Measurements from ENCODE around the gene ITGAX.
"Not testable (repeated sequence)": the region's sequence is repeated elsewhere in the genome, so short reads cannot be mapped to it uniquely, and the experiment has no call there.

Gene ITGAX

DNA sequence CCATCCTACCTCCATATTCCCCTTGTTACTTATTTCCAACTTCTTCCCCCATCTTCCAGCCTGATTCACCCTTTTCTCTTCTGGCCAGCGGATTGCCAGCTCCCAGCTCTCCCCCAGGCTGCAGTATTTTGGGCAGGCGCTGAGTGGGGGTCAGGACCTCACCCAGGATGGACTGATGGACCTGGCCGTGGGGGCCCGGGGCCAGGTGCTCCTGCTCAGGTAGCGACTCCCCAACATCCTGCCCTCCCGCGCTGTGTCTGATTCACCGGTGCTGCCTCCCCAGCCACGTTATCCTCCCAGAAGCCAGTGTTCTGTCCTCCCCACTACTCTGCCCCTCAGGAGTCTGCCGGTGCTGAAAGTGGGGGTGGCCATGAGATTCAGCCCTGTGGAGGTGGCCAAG lies 57.8 kb downstream of the ITGAX start:
- DNase-seq: no peak

DNA sequence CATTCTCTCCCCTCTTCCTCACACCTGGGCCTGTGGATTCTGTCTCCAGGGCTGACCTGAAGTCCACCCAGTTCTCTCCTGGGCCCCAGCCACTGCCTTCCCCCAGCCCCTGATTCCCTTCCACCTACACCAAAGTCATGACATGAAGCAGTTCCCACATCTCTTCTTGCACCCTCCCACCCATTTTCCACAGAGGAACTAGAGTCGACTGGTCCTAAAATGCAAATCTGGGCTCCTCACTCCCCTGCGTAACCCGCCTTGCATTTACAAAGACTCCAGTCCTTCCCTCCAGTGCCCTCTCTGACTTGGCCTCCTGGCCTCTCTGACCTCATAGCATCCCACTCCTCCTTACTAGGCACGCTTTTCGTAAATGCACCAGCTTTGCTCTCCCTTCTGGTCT lies 58.4 kb downstream of the ITGAX start:
- no peak for DNase-seq

DNA sequence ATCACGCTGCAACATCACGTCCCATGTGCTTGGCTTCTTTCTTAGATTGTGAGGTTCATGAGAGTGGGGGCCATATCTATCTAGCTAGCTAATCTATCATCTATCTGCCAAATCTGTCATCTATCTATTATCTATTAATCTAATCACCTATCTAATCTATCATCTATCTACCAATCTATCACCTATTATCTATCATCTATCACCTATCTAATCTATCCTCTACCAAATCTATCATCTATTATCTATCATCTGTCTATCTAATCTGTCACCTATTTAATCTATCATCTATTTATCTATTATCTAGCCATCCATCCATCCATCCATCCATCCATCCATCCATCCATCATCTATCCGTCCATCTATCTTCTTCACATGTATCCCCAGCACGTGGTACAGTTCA lies 59.0 kb downstream of the ITGAX start:
- no peak for DNase-seq

DNA sequence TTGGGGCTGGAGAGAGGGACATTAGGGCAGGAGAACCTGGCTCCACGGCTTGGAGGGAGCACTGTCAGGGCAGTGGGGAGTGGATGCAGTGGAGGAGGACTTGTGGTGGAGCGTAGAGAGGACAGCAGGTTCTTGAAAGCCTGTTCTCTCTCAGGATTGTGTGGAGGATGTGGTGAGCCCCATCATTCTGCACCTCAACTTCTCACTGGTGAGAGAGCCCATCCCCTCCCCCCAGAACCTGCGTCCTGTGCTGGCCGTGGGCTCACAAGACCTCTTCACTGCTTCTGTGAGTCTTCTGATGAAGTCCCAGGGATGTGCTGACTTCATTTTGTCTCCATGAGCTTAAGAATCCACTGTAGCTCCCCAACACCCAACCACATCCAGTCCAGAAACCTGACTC lies 59.7 kb downstream of the ITGAX start:
- no peak for DNase-seq

DNA sequence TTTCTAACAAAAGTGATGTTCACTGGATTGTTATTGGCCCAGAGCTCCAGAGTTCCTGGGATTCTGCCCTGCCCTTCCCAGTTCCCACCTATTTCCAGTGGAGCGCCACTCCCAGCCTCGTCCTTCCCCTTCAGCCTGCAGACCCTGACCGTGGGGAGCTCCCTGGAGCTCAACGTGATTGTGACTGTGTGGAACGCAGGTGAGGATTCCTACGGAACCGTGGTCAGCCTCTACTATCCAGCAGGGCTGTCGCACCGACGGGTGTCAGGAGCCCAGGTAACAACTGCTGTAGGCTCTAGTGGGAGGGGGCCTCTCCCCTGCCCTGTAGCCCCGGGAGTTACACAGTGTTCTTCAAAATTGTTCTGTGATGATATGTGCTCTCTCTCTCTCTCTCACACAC lies 61.4 kb downstream of the ITGAX start:
- no peak for DNase-seq

DNA sequence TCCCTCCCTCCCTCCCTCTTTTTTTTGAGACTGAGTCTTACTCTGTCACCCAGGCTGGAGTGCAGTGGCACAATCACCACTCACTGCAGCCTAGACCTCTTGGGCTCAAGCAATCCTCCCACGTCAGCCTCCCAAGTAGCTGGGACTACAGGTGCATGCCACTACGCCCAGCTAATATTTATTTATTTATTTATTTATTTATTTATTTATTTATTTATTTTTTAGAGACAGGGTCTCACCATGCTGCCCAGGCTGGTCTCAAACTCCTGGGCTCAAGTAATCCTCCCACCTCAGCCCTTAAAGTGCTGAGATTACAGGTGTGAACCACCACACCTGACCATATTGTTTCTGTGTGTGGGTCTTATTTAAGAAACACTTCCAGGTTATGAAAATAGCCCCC lies 62.1 kb downstream of the ITGAX start:
- not testable (repeated sequence) for DNase-seq

DNA sequence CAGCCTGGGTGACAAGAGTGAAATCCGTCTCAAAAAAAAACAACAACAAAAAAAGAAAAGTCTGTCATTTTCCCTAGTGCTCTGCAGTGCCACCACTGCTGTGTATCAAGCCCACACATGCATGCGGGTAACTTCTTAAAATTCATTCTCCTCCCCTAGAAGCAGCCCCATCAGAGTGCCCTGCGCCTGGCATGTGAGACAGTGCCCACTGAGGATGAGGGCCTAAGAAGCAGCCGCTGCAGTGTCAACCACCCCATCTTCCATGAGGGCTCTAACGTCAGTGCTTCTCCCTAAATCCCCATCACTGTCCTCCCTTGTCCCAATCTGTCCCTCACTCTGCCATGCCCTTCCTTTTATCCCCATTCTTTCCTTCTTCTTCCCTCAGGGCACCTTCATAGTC lies 62.9 kb downstream of the ITGAX start:
- DNase-seq: no peak

DNA sequence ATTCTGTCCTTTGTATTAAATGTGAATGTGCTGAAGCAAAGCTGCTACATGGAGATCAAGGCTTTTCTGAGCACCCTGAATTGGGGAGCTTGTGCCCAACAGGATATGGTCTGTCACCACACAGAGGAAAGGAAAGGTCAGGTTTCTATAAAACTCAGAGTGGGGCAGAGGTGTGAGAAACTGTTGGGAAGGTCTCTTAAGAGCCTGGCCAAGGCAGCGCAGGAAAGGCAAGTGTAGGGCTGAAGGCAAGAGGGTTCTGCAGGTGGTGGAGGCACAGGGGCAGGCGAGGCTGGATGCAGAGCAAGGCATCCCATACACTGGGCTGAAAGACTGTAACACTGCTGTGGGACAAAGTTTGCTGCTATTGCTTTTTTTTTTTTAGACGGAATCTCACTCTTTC lies 65.1 kb downstream of the ITGAX start:
- no peak for DNase-seq

DNA sequence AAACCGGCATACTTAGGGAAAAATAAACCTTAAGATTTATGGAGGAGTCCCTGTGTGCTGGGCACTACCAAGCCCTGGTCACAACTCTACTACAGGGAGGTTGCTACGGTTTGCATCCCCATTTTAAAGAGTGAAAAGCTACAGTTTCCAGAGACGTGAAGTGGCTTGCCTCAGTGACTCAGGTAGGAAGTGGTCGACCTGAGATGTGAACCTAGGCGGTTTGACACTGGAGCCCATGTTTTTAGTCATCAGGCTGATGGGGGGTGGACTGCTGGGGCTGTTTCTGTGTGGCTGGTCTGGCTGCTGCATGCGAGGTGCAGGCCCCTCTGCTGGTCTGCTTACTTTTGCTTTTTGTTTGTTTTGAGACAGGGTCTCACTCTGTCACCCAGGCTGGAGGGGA lies 66.6 kb downstream of the ITGAX start:
- DNase-seq: no peak

DNA sequence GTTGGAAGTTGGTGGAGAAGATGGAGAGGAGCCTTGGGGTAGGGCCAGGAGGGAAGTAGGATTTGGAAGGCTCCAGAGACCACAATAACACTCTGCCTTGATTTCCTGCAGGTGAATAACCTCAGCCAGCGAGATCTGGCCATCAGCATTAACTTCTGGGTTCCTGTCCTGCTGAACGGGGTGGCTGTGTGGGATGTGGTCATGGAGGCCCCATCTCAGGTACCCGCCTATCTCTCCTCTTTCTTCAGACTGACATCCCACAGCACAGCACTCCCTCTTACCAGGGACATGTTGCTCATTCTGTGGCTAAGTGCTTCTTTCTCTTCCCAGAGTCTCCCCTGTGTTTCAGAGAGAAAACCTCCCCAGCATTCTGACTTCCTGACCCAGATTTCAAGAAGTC lies 68.3 kb downstream of the ITGAX start:
- DNase-seq: no peak

DNA sequence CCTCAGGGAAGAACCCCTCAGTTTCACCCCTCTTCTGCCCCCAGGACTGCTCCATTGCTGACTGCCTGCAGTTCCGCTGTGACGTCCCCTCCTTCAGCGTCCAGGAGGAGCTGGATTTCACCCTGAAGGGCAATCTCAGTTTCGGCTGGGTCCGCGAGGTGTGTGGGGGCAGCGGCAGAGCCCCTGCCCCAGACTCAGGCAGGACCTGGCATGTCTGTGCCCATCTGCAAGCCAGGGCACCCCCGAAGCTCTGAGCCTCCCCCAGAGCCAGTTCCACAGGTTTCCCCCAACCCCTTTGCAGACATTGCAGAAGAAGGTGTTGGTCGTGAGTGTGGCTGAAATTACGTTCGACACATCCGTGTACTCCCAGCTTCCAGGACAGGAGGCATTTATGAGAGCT lies 68.8 kb downstream of the ITGAX start:
- no peak for DNase-seq

DNA sequence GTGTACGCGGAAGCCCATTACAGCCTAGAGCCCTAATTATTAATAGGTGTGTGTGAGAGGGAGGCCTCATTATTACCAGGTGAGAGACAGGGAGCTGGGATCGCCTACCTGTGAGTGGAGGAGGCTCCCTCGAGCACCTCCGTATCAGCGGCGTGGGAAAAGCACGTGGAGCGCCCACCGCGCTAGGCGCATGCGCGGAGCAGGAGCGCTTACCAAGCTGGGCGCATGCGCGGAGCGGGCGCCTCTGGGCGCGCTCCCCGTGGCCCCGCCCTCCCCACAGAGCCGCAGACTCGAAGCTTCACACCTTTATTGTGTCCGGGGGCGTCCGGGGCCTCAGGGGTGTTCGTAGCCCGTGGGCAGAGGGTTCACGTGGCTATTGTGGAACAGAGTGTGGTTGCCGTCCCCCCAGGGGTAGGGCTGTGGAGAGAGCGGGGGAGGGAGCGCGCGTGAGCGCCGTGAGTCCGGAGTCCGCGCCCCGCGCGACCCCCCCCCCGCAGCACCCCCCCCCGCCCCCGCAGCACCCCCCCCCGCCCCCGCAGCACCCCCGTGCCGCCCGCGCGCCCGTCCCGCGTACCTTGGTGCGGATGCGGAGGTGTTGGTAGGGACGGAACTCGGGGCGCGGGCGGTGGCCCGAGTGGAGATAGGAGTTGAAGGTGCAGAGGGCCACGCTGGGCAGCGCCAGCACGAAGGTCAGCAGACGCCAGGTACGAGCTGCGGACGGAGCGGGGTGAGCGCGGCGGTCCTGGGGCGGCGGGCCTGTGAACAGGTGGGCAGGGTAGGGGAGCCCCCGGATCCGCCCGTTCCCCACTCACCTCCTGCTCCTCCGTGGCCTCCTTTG lies 72.7 kb downstream of the ITGAX start:
- DNase-seq: no peak

DNA sequence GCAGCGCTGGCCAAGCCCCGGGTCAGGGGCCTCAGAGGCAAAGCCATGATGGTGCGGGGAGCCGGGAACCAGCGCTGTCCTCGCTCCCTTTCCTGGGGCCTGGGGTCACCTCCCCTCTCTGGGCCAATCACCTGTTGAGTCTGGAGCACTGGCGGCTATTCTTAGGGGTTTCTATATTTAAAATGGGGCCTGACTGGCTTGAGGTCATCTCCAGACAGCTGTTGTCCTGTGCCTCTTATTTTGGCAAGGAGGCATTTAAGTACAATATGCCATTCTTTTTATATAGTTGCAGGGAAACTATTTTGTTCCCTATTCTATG lies 73.3 kb downstream of the ITGAX start, which contains the start of gene COX6A2:
Gene COX6A2, minus strand, starts transcription at position 82 of the 319 bp plus-strand sequence. Its CDS starts 35 bp downstream, at position 47.
- no peak for DNase-seq

DNA sequence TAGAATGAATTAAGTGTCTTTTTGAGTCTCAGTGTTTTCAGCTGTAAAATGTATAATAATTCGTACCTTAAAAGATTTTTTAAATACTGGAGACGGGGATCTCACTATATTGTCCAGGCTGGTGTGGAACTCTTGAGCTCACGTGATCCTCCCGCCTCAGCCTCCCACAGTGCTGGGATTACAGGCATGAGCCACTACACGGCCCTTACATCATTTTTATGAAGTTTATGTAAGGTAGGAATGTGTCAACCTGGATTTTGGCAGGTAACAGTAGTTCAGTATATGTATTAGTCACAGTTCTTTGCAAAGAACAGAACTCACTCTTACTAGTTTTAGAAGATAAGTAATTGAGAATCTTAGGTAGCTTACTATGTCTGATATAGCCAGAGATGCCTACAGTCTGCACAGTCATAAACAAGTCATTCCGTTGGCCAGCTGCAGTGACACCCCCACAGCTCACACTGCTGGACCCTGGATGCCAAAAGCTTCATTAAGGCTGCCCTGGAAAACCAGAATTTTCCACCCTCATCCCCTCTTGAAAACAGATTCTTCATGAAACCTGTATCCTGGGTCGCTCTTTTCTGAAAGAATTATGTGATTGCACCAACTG lies 73.8 kb downstream of the ITGAX start:
- DNase-seq: no peak

DNA sequence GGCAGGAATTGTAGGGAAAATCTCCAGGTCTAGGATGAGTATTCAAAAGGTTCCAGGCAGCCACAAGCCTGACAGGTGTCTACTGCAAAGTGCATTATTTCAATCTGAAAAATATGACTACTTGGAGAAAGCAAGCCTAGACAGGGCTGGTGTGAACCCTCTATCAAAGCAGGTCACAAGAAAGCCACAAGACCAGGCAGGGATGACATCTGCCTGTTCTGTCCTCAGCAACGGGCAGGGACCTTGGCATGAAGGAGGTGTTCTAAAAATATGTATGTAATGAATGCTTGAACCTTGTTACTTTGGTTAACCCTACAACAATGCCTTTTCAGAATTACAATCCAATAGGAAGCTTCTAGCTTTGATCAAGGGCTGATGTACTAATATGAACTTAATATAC lies 74.3 kb downstream of the ITGAX start:
- DNase-seq: no peak

DNA sequence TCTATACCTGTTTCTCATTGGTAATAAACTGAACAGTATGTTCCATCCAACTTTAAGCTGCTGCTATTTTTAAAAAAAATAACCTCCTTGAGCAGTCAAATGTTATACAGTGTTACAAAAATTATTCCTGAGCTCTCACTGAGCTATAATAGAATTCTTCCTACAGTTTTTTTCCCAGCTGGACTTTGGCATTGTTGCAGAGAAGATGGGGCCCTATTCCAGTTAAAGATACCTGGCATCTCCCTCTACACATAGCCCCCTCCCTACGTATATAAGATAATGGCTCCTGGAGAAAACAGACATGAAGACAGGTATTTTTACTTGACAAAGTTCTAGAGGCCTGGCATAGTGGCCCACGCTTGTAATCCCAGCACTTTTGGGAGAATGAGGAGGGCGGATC lies 74.8 kb downstream of the ITGAX start:
- no peak for DNase-seq

DNA sequence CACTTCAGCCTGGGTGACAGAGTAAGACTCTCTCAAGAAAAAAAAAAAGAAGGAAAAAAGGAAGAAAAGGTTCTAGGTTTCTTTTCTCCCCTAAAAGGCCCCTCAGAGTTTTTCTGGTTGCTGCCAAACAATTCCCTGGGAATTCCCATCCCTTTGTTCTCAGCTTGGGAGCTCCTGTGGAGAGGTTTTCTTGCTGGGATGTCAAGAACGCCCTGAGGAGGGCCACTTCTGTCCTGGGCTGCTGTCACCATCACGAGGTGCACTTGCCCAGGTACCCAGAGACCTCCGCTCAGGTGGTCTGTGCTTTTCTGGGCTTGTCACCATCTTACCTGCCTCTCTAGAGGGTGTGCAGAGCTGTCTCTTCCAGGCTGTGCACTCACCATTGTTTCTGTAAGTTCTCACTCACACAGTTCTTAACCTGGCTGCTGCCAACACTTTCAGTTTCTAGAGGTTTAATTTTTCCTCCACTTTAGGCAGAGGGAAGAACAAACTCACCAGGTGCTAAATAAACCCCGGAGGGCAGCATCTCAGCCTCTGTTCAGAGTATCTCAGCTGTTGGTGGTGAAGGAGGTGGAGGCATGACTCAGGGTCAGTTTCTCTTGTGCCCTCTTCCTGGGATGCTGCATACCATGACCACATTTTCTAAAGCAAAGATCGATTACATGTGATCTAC lies 75.5 kb downstream of the ITGAX start:
- no peak for DNase-seq

Measured in DMS79 (cell line).